Stimulated activated CD8-positive, alpha-beta memory T cell treated with anti-CD3 and anti-CD28 coated beads, Interleukin-2, amount 100 ng/mL, for 1 hour (primary cell): Measurements from ENCODE around the gene MBD6.

ENCODE experiments used
- DNase-seq, 2 donors: peaks; one replicate each; pipeline ENCODE4 v3.0.0-alpha.2; 2020; ENCODE audit warnings: low read depth in 2 of 2

The MBD6 gene, protein sequence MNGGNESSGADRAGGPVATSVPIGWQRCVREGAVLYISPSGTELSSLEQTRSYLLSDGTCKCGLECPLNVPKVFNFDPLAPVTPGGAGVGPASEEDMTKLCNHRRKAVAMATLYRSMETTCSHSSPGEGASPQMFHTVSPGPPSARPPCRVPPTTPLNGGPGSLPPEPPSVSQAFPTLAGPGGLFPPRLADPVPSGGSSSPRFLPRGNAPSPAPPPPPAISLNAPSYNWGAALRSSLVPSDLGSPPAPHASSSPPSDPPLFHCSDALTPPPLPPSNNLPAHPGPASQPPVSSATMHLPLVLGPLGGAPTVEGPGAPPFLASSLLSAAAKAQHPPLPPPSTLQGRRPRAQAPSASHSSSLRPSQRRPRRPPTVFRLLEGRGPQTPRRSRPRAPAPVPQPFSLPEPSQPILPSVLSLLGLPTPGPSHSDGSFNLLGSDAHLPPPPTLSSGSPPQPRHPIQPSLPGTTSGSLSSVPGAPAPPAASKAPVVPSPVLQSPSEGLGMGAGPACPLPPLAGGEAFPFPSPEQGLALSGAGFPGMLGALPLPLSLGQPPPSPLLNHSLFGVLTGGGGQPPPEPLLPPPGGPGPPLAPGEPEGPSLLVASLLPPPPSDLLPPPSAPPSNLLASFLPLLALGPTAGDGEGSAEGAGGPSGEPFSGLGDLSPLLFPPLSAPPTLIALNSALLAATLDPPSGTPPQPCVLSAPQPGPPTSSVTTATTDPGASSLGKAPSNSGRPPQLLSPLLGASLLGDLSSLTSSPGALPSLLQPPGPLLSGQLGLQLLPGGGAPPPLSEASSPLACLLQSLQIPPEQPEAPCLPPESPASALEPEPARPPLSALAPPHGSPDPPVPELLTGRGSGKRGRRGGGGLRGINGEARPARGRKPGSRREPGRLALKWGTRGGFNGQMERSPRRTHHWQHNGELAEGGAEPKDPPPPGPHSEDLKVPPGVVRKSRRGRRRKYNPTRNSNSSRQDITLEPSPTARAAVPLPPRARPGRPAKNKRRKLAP

DNA sequence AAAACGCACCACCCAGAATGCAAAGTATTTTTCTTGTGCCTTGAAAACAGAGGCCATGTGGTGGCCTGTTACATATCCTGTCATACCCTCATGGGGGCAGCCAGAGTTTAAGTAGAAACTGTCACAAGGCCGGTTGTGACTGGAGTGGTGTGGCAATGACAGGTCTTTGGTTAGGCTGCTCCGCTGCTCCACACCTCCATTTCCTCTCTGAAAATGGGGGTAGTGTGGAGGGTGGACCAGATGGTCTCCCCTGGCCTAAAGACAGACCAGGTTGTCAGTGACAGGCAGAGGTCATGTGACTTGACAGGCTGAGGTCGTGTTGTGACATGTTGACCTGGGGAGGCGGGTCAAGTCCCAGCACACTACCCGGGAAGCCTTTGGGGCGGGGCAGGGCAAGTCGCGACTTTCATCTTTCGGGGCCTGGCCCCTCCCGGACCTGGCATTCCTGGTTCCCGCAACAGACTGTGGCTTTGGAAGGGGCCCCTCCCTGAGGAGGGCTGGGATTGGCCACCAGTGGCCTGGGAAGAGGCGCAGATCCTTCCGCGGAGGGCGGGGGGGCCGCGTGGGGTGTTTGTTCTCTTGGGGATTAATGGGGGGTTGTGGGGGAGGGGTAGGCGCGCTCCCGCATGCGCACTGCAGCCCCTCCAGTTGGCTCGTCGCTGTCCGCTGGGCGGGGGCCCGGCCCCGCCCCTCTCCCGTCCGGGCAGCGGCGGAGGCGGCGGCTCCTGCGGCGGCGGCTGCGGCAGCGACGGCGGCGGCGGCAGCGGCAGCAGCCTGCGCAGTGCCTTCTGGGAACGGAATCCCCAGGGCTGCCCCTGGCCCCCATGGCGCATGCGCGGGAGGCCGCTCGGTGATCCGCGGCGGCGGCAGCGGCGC, at the start of gene MBD6:
TSS of gene MBD6 (plus strand) at position 814 of the 876 bp plus-strand sequence. CDS start 1,480 bp downstream, outside the sequence.
- peak; percentile 77 to 82 for DNase-seq

DNA sequence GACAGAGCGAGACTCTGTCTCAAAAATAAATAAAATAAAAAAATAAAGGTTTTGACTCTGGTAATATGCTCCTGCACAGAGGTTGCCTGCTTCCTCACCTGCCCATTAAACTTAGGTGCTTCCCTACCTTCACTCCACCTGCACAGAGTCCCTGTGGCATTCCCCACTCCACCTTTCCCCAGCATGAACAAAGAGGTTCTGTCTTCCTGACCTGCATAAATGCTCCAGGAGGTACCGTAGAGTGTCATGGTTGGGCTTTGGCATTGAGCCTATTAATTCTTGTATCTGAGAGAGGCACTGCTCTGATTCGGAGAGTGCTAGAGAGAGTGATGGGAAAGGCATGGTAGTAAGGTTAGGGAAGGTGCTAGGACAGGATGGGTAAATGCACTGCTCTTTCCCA, 49.2 kb upstream of the MBD6 start:
- no peak for DNase-seq

DNA sequence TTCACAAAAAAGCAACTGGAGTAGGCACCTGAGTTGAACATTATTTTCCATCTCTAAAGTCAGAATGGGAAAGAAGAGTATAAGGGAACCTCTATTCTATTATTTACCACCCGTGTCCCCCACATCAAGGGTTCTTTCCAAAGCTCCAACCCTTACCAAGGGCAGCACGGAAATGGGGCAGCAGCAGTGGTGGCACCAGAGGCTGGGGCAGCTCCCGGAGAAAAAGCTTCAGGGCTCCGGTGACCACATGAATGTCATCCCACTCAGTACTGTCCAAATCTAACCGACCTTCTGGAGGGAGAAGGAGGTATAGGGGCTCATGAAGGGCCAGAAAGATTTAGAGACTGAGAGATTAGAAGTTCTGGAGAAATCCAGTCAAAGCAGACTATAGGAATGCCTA, 48.7 kb upstream of the MBD6 start:
- no peak for DNase-seq

DNA sequence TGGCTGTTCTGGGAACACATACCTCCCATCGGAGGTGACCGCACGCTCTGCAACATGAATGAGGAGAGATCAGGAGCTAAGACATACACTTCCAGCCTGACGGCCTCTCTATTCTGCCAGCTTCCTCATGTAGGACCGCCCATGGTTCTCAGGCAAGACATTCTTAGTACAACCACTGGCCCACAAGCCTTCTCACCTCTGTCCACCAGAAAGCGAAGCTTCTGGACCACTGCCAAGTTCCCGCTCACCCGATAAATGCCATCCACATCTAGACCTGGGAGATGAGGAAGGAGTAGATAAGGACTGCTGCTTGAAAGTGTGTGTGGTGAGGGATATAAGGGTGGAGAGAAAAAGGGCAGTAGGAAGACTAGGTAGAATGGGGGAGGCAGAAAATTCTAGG, 48.2 kb upstream of the MBD6 start:
- no peak for DNase-seq

DNA sequence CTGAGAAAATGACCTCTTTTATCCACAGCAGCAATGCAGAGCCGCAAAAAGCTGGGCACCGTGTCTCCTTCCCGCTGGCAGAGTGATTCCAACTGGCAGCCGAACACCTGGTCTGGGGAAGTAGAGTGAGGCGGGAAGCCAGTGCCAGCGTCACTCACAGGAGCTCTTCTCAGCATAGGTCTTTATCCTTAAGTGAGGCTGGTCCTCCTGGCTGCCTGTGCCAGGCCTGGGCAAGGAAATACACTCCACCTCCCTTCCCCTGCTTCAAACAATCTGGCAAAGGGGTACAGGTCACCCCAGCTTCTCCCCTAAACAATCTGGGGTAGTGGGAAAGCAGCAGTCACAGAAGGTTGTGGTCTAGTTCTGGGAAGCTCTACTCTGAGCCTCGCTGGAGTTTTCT, 47.8 kb upstream of the MBD6 start:
- DNase-seq = no peak

DNA sequence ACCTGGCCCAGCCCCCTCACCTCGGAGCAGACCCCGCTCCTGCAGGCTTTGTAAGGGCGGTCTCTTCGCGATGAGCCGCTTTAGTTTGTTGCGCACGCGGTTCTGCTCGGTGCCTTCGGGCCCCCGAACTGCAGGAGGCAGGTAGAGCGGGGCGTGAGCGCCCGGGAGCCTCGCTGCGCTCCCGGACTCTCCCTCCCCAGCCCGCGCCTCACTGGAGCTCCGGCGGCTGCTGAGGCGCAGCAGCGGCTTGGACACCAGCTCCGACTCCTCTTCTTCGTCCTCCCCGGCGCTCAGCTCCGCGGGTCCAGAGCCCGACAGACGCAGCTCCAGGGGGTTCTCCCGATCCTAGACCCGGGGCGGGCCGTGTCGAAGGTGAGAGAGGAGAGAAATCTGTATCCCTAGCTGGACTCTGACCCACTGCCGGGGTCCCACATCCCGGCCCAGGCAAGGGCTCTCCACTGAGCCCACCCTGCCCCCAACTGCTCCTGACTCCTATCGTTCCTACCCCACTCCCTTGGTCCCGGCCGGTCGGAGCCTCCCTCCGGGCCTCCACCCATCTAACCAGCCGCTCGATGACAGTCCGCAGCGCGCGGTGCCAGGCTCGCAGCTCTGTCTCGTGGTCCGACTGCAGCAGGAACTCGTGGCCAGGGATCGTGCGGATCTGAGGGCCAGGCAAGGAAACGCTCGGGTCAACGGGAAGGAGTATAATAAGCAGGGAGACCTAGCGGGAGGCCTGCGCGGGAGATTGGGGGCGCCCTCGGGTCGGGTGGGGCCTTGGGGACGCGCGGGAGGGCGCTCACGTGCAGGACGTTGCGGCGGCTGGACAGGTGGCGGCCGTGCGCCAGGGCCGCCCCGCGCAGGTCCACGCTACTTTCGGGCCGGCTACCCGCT, 47.1 kb upstream of the MBD6 start:
- no peak for DNase-seq

DNA sequence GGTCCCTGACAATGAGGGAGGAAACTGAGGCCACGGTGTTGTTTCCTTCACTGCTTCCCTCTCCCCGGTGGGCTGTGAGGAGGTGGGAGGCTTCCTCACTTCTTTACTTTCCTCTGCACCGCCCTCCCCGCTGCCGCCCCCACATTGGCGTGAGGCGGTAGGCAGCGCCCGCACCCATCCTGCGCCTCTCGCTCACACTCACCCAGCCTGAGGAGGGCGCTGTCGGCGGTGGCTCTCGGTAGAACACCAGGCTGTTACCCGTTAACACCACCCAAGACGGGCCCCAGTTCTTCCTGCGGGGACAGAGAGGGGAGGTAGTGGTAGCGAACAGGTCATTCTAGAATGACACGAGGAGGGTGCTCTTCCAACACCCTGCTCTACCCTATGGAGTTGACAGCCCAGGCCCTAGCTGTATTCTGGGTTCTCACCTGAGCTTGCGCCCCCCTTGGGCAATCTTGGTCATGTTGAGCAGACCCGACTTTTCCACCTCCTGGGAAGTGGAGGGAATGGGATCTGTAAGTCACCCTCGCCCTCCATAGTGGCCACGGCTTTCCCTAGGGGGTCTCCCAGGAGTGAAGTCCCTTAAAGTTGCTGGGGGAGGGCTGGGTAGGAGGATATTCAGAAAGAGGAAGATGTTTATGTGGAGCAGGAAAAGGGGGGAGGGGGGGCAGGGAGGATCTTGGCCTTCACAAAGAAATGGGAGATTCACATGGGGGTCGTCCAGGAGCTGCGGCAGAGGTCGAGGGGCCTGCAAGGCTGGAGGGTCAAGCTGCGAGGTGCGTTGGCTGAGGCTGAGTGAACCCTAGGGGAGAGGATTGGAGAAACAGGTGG, 46.2 kb upstream of the MBD6 start:
- no peak for DNase-seq

DNA sequence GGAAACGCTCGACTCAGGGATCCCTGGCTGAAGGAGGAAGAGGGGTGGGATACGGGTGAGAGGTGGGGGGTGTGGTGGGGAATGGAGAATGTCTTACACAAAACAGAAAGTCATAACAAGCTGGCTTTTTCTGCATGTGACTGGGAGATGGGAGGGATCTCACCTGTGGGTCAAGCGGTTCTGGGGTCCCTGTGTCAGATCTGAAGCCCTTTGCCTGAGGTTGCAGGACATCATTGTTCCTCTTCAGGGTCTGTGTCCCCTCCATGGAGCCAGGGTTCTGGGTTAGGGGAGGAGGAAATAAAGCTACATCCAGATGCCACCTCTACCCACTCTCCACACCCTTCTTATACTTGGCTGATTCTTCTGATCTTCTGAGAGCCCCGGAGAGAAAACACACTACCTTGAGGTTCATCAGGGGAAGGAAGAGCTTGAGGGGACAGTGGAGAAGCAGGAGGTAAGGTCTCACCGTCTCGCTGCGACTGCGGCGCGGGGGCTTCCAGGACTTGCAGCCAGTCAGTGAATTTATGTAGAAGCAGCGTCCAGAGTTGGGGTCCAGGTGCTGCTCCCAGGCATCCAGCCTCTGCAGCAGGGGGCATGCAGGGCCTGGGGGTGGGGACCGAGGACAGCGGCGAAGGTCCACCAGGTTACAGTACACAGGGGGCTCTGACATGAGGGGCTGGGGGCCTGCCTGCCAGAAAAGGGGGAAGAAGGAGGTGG, 45.5 kb upstream of the MBD6 start:
- DNase-seq = no peak

DNA sequence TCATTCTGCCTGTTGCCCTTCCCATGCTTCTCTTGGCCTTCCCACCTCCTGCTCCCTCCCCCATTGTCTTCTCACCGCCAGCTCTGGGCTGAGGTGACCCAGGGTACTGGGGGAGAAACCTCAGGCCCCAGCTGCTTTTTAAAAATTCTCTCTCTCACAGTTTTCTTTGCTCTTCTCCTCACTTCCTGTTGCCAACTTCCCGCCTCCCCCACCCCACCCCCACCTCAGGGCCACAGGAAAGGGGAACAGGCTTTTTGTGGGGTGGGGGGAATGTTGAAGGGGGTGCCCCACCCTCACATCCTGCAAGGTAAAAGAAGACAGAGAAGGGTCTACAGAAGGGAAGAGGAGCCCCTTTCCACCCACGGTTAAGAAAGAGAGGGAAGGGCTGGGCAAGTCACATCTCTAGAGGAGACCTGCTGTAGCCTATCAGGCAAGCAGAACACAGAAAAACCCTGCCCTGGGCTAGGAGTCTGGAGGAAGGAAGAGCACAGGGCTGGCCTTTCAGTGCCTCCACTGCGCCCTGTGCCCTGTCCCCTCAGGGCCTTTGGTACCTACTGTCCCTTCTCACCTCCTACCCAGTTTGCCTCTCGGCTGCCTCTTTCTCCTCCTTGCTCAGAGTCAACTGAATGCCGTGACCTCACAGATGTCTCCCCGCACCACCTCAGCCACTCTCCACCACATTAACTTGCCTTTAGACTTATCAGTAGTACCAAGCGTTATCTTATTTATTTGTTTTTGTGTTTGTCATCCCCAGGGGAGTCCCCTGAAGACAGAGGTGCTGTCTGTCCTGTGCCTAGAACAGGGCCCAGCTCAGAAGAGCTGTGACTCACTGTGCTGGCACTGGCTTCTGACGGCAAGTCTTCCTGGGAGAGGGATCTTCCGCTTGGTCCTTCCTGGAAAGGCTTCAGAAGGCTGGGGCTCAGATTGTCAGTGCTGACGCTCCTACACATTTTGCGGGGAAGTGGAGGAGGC, 44.6 kb upstream of the MBD6 start:
- DNase-seq = no peak

DNA sequence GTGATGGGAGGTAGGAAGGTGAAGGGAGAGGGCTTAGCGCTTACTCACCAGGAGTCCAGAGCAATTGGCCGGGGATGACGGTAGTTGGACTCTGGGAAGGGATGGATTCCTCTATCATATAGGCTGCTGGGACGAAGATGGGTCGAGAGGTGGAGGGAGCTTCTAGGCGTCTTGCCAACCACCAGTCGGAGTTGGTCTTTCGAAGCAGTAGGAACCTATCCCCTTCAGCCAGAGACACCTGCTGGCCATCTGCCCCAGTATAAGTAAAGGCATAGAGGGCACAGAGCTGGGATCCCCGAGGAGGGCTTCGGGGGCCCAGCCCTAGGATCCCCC, 43.6 kb upstream of the MBD6 start:
- no peak for DNase-seq

DNA sequence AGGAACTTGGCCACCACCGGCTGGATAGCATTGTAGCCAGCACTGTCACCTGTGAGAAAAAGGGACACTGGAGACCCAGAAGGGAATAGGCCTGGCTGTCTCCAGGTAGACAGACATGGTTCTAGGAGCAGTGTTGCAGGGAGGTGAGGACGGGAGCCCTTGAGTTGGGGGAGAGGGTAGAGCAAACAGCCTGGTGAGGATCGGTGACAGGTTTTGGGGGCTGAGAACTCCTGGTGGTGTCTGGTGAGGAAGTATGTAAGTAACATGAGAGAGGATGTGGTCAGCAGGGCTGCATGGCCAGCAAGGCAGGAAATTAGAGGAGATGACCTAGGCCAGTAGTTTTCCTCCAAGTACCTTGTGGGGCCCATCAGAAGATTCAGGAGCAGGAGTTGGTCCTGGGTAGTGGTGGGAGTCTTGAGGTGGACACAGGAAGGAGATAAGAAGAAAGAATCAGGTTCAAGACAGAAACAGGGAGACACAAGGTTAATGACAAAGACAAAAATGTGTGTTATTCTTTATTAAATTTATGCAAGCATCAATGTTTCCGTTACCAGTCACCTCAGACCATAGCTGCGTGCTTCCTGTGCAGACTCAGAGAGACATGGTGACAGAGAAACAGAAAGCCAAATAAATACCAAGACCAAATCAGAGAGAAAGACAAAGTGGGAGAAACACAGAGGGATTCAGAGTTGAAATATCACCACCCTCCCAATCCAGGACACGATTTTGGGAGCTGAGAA, 43.1 kb upstream of the MBD6 start, which contains the start of gene ARHGAP9:
TSS of gene ARHGAP9 (minus strand) at position 491 of the 740 bp plus-strand sequence. CDS start at position 31, 460 bp downstream.
- DNase-seq = no peak

DNA sequence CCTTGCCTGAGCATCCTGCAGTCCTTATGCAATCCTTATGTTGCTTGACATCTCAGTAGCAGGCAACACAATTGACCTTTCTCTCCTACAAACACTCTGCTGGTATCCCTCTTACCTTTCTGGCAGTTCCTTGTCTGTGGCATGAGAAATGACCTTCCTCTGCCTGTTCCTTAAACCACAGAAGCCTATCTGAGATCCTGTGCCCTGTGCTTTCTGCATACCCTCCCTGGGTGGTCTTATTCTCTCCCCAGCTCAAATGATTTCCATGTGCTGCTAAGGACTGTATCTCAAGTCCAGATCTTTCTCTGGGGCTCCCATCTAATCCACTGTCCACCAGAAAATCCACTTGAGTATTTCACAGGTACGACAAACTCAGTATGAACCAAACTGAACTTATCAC, 41.0 kb upstream of the MBD6 start:
- no peak for DNase-seq

DNA sequence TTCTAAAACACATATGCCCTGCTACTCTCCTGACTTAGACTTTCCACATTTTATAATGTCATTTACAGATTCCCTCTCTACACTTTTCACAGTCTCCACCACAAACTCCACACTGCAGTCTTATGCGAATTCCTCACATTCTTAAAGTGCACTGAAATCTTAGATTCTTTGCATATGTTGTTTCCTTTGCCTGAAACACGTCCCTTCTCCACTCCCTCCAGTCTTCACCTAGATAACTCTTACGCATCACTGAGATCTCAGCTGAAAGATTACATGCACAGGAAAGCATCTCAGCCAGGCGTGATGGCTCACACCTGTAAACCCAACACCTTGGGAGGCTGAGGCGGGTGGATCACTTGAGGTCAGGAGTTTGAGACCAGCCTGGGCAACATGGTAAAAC, 39.2 kb upstream of the MBD6 start:
- no peak for DNase-seq

DNA sequence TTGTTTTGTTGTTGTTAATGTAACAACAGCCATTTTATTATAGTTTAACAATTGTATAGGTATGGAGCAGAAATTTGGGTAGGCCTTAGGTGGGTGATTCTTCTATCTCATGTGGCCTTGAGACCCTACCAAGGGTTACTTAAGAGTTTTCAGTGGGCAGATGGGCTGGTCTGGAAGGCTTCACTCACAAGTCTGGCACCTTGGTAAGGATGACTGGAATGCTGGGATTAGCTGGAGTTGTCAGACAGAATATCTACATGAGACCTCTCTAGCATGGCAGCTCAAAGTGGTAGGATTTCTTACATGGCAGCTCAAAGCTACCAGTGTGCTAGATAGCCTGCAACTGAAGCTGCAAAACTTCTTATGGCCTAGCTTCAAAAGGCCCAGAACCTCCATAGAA, 36.9 kb upstream of the MBD6 start:
- no peak for DNase-seq

DNA sequence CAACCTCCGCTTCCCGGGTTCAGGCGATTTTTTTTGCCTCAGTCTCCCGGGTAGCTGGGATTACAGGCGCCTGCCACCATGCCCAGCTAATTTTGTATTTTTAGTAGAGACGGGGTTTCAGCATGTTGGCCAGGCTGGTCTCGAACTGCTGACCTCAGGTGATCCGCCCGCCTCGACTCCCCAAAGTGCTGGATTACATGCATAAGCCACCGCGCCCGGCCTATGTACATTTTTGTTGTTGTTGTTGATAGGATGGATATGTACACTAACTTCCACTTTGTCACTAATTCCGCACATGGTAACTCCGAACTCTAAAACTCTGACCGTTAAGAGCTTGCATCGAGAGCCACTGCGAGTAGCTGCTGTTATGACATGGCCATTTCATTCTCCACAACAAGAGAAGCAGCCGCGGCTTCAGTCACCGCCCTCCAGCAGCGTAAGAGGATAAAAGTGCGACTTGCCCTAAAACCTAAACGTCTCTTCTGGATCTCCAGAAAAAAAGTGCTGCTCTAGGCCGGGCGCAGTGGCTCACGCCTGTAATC, 35.5 kb upstream of the MBD6 start:
- DNase-seq = no peak

DNA sequence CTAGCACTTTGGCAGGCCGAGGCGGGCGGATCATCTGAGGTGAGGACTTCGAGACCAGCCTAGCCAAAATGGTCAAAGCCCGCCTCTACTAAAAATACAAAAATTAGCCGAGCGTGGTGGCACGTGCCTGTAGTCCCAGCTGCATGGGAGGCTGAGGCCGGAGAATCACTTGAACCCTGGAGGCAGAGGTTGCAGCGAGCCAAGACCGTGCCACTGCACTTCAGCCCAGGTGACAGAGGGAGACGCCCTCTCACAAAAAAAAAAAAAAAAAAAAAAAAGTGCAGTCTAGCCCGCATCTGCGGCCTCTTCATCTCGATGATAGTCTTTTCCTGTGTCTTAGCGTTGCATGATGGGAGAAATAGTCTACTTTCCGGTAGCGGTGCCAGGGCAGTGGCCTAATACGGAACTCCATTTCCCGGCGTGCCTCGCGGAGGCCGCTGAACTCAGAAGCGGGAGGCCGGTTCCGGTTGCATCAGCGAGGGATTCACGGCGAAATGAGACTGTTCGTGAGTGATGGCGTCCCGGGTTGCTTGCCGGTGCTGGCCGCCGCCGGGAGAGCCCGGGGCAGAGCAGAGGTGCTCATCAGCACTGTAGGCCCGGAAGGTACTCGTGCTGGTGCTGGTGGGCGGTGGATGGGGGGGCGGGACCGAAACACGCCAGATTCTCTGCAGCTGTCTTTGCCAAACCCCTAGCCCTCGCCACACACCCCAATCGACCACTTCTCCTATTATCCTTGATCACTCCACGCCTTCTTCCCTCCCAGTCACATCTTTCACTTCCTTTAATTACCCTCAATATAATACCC, 34.8 kb upstream of the MBD6 start, which contains the start of gene MARS1:
TSS of gene MARS1 (plus strand) at position 472 of the 805 bp plus-strand sequence. CDS start at position 495, 23 bp downstream.
- DNase-seq = peak; percentile 79 to 83
